ENCODE results near the gene PTPN4. TPM values are rescaled to one million over a fixed set of nuclear protein-coding genes. Genes with fewer than 3 reads are reported as not detected.

Gene PTPN4
- total and polyA plus RNA-seq, 9 of the 15 experiments (the other 6 are each of a cell fraction or from before 2014, with no cell fraction given) = 5.0 to 32.8 (median 27.3) TPM

- TF ChIP-seq NR2C1 (IDR thresholded peaks at IDR 0.05) = no peak
- TF ChIP-seq NR2C1 (tag; IDR thresholded peaks at IDR 0.05) = no peak
- TF ChIP-seq SMARCB1 (IDR thresholded peaks at IDR 0.05; ENCODE audit: insufficient read length, low read depth) = no peak
- no peak for TF ChIP-seq HOXB6 (CRISPR knock-in tag; IDR thresholded peaks at IDR 0.05; ENCODE audit: borderline replicate concordance)
- TF ChIP-seq, protein P1, sequence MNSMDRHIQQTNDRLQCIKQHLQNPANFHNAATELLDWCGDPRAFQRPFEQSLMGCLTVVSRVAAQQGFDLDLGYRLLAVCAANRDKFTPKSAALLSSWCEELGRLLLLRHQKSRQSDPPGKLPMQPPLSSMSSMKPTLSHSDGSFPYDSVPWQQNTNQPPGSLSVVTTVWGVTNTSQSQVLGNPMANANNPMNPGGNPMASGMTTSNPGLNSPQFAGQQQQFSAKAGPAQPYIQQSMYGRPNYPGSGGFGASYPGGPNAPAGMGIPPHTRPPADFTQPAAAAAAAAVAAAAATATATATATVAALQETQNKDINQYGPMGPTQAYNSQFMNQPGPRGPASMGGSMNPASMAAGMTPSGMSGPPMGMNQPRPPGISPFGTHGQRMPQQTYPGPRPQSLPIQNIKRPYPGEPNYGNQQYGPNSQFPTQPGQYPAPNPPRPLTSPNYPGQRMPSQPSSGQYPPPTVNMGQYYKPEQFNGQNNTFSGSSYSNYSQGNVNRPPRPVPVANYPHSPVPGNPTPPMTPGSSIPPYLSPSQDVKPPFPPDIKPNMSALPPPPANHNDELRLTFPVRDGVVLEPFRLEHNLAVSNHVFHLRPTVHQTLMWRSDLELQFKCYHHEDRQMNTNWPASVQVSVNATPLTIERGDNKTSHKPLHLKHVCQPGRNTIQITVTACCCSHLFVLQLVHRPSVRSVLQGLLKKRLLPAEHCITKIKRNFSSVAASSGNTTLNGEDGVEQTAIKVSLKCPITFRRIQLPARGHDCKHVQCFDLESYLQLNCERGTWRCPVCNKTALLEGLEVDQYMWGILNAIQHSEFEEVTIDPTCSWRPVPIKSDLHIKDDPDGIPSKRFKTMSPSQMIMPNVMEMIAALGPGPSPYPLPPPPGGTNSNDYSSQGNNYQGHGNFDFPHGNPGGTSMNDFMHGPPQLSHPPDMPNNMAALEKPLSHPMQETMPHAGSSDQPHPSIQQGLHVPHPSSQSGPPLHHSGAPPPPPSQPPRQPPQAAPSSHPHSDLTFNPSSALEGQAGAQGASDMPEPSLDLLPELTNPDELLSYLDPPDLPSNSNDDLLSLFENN (IDR thresholded peaks at IDR 0.05; ENCODE audit: low read depth in 2 of 2, low read length in 2 of 2) = no peak
- TF ChIP-seq, protein P2, sequence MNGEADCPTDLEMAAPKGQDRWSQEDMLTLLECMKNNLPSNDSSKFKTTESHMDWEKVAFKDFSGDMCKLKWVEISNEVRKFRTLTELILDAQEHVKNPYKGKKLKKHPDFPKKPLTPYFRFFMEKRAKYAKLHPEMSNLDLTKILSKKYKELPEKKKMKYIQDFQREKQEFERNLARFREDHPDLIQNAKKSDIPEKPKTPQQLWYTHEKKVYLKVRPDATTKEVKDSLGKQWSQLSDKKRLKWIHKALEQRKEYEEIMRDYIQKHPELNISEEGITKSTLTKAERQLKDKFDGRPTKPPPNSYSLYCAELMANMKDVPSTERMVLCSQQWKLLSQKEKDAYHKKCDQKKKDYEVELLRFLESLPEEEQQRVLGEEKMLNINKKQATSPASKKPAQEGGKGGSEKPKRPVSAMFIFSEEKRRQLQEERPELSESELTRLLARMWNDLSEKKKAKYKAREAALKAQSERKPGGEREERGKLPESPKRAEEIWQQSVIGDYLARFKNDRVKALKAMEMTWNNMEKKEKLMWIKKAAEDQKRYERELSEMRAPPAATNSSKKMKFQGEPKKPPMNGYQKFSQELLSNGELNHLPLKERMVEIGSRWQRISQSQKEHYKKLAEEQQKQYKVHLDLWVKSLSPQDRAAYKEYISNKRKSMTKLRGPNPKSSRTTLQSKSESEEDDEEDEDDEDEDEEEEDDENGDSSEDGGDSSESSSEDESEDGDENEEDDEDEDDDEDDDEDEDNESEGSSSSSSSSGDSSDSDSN (IDR thresholded peaks at IDR 0.05; ENCODE audit: borderline replicate concordance in 1 of 2, low read depth in 2 of 2, low read length in 2 of 2) = peak in 1 of 2 experiments; percentile 78; a peak in 2 of 4 replicates
- no peak for TF ChIP-seq FOSL1 (tag; conservative IDR thresholded peaks at IDR 0.05)
- no peak for TF ChIP-seq ELK3 (CRISPR knock-in tag; IDR thresholded peaks at IDR 0.05)
- peak; percentile 91 for TF ChIP-seq POLR2A (conservative IDR thresholded peaks at IDR 0.05)
- TF ChIP-seq TAF7 (tag; IDR thresholded peaks at IDR 0.05) = peak; percentile 64; the same call in 1 of the 2 replicates
- TF ChIP-seq, protein P3, sequence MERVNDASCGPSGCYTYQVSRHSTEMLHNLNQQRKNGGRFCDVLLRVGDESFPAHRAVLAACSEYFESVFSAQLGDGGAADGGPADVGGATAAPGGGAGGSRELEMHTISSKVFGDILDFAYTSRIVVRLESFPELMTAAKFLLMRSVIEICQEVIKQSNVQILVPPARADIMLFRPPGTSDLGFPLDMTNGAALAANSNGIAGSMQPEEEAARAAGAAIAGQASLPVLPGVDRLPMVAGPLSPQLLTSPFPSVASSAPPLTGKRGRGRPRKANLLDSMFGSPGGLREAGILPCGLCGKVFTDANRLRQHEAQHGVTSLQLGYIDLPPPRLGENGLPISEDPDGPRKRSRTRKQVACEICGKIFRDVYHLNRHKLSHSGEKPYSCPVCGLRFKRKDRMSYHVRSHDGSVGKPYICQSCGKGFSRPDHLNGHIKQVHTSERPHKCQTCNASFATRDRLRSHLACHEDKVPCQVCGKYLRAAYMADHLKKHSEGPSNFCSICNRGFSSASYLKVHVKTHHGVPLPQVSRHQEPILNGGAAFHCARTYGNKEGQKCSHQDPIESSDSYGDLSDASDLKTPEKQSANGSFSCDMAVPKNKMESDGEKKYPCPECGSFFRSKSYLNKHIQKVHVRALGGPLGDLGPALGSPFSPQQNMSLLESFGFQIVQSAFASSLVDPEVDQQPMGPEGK (CRISPR knock-in tag; IDR thresholded peaks at IDR 0.05; ENCODE audit: borderline replicate concordance) = 0 out of 2 replicates have a peak, but pooled peaks have one; percentile 26
- no peak for TF ChIP-seq MAFK (IDR thresholded peaks at IDR 0.05; ENCODE audit: low read length)
- peak; percentile 99 for TF ChIP-seq NRF1 (conservative IDR thresholded peaks at IDR 0.05 in 1 of 2, IDR thresholded peaks at IDR 0.05 in 1 of 2)
- no peak for TF ChIP-seq HDAC3 (IDR thresholded peaks at IDR 0.05; ENCODE audit: borderline replicate concordance, partially characterized antibody)
- no peak for TF ChIP-seq KLF6 (CRISPR knock-in tag; IDR thresholded peaks at IDR 0.05; ENCODE audit: borderline replicate concordance)
- TF ChIP-seq POLR2AphosphoS2 (IDR thresholded peaks at IDR 0.05; ENCODE audit: low read length) = no peak
- TF ChIP-seq TRIM24 (IDR thresholded peaks at IDR 0.05) = peak; percentile 7 to 55; a peak in 1 of 4 replicates
- no peak for TF ChIP-seq BDP1 (IDR thresholded peaks at IDR 0.05; ENCODE audit: insufficient read depth, insufficient read length)
Observed at GRCh38 chr2:119759451-119760236, at the start of gene PTPN4 (continued).

All from K562 (cell line).